Neuron (in vitro differentiated cells): ENCODE data around the gene ETFRF1.
A peak's percentile ranks its signal among the peaks of the same experiment; 100 is the strongest.

Experiments
- H2AFZ ChIP-seq: one replicate; pipeline ENCODE4 v1.6.1; 2013; ENCODE audit warnings: low read depth, mild to moderate bottlenecking, inconsistent platforms, low read length, moderate library complexity
- H3K27me3 ChIP-seq: one replicate; pipeline ENCODE4 v1.6.1; 2013; ENCODE audit warnings: low read length; ENCODE audit not compliant: insufficient read depth
- H3K36me3 ChIP-seq: one replicate; pipeline ENCODE4 v1.6.1; 2013; ENCODE audit warnings: low read length; ENCODE audit not compliant: insufficient read depth
- H3K4me1 ChIP-seq: one replicate; pipeline ENCODE4 v1.6.1; 2013; ENCODE audit warnings: low read length; ENCODE audit not compliant: insufficient read depth
- H3K4me3 ChIP-seq: 2 replicates; pipeline ENCODE4 v1.5.1; 2013; ENCODE audit warnings: mild to moderate bottlenecking, low read length, moderate library complexity
- H3K9me3 ChIP-seq: one replicate; pipeline ENCODE4 v1.6.1; 2013; ENCODE audit warnings: low read length

The ETFRF1 gene

DNA sequence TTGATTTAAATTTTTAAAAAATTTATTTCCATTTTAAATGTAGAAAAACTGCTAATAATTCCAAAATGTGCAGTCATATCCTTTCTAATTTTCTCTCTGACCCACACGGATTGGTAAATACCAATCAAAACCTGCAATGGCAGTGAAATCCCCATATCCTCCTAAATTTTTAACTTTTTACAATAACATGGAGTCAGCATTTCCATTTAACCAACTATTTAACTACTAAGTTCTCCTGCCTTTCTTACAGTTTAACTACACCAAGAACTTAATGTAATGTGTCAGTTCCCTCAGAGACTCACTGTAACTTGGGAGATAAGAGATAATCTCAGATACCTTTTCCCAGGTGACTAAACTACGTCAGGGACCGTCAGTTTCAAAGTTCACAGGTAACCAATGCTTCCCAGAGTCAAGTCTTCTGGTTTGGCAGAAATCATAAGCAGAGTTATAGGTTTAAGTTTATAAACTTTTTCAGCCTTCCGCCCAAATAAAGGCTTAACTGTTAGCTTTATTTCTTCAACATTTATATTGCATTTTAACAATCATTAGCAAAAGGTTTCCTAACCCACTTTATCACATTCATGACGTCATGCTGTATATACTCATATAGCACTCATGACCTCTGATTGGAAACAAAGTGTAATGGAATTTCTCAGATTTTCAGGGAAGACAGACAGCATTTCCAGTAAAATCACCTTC is 48.1 kb downstream of the ETFRF1 start:
- H3K36me3 ChIP-seq, result peaks cover 13% of the 10 kb centered on the region
- H2AFZ ChIP-seq, result no peak overlapping the region
- no peaks in the 10 kb centered on the region for H3K27me3 ChIP-seq
- H3K4me1 ChIP-seq, result no peaks in the 10 kb centered on the region
- H3K4me3 ChIP-seq, result no peak overlapping the region
- H3K9me3 ChIP-seq, result peaks cover 2% of the 10 kb centered on the region

DNA sequence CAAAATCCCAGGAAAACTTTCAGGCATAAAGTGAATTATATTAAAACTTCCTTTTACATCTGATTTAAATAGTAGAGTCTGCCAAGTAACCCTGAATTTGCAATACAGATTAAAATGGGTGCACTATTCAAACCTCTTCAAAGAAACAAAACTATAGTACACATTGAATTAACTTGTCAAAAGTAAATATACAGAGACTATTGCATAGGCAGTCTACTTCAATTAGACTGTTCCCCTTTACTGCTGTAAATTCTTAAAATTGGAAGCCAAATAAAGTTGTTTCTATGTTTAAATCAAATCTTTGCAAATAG is 48.6 kb downstream of the ETFRF1 start:
- no peak overlapping the region for H3K4me3 ChIP-seq
- peaks cover 10% of the 10 kb centered on the region for H3K36me3 ChIP-seq
- no peaks in the 10 kb centered on the region for H3K4me1 ChIP-seq
- peaks cover 2% of the 10 kb centered on the region for H3K9me3 ChIP-seq
- no peaks in the 10 kb centered on the region for H3K27me3 ChIP-seq
- H2AFZ ChIP-seq, result no peak overlapping the region

DNA sequence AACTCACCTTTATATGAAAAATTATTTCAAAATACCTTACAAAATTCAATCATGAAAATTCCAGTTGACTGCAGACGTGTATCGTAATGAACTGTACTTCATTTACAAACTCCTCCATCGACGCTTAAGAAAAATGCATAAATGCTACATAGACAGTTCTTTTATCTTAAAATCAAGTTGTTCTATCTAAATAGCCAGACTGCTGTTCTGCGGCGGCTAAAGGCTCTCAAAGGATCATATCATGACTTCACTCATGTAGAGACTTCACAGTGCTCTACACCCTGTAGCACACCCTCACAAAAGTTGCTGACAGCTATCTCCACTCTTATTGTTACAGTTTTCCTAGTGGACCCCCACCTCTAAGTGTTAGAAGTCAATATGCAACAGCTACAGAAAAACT is 50.5 kb downstream of the ETFRF1 start:
- Histone ChIP-seq H3K27me3 (no peaks in the 10 kb centered on the region), H3K4me1 (peaks cover 6% of the 10 kb centered on the region), H3K9me3 (peaks cover 2% of the 10 kb centered on the region), H2AFZ (no peak overlapping the region), H3K36me3 (peaks cover 6% of the 10 kb centered on the region), H3K4me3 (no peak overlapping the region)

- Histone ChIP-seq H3K36me3 (peaks cover 6% of the 10 kb centered on the region), H3K4me3 (no peak overlapping the region), H3K9me3 (peaks cover 2% of the 10 kb centered on the region), H2AFZ (no peak overlapping the region), H3K27me3 (peaks cover 3% of the 10 kb centered on the region), H3K4me1 (peaks cover 9% of the 10 kb centered on the region)
Measured at GRCh38 chr12:25248137-25248536, 53.1 kb downstream of the ETFRF1 start.

DNA sequence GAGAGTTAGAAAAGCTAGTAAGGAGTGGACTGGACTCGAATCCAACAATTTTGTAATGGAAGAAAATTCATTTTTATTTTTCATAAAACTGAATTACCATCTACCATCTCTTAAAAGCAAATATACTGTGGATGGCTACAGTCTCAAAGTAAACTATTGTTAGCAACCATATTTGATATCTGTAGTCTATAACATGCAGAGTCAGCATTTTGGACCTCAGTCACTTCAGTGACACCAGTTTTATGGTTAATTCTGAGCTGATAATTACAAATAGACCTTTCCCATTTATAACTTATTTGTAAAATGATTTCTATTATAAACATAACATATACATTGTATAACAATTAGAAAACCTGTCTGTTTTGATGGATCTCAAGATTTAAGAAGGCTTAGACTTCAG is 53.7 kb downstream of the ETFRF1 start:
- no peak overlapping the region for H2AFZ ChIP-seq
- peaks cover 6% of the 10 kb centered on the region for H3K36me3 ChIP-seq
- peaks cover 3% of the 10 kb centered on the region for H3K27me3 ChIP-seq
- H3K4me1 ChIP-seq, result peaks cover 9% of the 10 kb centered on the region
- H3K4me3 ChIP-seq, result no peak overlapping the region
- peaks cover 2% of the 10 kb centered on the region for H3K9me3 ChIP-seq

DNA sequence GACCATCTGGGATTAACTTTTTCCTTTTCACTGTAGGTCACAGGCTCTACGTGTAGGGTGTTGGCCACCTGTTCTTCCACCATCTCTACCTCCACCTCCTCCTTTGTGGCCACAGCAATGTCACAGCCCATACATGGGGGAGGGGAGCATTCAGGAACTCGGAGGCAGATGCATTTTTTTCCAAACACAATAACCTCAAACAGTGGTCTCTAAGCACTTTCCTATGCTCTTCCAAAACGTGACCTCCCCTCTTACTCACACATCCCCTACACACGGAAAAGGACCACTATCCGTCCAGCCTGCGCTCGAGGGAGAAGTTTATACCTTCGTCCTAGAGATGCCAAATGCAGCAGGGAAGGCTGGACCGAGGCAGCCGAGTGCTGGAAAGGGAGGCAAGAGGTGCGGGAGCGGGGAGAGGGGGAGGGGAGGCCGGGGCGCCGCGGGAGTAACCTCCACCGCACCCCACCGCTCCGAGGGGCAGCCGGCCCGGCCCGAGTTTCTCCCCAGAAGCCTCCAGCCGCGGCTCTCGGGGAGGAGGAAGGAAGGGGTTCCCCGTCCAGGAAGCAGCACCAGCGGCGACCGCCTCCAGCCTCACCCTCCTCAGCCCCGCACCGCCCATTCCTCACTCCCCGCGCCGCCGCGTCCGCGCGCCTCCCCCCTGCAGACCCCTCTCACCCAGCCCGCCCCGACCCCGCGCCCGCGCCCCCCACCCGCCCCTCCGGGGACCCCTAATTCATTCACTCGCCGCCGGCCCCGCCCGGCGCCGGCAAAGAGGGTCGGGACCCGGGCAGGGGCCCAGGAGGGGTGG is 55.1 kb downstream of the ETFRF1 start:
- Histone ChIP-seq H2AFZ (peak overlapping the region; percentile 93), H3K9me3 (peaks cover 2% of the 10 kb centered on the region)

DNA sequence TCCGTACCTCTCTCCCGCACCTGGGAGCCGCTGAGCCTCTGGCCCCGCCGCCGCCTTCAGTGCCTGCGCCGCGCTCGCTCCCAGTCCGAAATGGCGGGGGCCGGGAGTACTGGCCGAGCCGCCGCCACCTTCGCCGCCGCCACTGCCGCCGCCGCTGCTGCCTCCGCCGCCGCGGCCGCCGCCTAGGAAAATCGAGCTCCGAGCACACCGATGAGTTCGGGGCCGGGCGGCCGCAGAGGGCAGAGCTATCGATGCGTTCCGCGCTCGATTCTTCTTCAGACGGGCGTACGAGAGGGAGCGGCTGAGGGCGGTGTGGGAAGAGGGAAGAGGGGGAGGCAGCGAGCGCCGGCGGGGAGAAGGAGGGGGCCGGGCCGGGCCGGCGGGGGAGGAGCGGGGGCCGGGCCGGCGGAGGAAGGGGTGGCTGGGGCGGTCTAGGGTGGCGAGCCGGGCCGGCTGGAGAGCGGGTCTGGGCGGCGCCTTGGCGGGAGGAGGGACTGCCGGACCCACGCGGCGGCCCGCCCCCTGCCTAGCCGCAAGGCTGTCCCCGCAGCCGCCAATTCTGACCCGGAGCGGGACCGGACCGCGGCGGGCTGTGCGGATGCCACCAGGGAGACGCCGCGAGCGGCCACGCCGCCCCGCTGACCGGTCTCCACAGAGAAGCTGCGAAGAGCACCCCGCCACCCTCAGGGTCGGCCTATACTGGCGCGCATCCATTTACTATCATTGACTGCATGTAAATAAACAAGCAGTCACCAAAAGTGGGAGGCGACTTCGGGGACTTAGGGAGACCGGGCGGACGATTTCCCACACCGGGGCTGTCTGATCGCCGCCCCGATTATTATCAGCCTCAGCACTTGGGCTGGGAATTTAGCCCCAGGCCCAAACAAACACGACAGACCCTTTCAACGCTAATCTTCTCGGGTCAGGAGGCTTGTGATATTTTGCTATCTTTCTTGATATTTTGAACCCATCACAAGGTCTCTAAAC is 56.0 kb downstream of the ETFRF1 start, which contains the start of gene KRAS:
Gene KRAS, minus strand, starts transcription at position 186 of the 987 bp plus-strand sequence.
- Histone ChIP-seq H3K4me1 (peaks cover 9% of the 10 kb centered on the region), H3K9me3 (no peaks in the 10 kb centered on the region), H3K27me3 (peaks cover 8% of the 10 kb centered on the region), H3K4me3 (peak within 1 kb of the TSS; percentile 78), H3K36me3 (no peaks in the 10 kb centered on the region), H2AFZ (peak within 1 kb of the TSS; percentile 93)

More for the DNA sequence above, 55.1 kb downstream of the ETFRF1 start:
- H3K27me3 ChIP-seq, result peaks cover 8% of the 10 kb centered on the region
- H3K36me3 ChIP-seq, result peaks cover 3% of the 10 kb centered on the region
- H3K4me3 ChIP-seq, result peak overlapping the region; percentile 78
- peaks cover 9% of the 10 kb centered on the region for H3K4me1 ChIP-seq

DNA sequence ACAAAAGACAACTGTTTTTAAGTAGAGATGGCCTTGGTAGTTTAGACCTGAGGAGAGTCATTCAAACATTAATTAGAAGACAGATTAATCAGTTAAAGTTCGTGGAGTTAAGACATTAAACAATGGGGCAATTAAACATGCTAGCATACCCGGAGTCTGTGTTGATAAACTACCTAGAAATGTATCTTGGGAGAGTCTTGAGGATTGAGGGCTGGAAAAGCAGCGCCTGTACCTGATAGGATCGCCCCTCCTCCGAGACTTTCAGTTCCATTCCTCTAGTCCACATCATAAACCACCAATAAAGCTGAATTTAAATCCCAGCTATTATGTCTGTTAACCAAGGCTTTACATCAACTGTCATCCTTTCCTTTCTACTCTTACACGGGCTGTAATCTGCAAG is 56.7 kb downstream of the ETFRF1 start:
- H3K9me3 ChIP-seq, result no peaks in the 10 kb centered on the region
- H3K27me3 ChIP-seq, result peaks cover 8% of the 10 kb centered on the region
- H2AFZ ChIP-seq, result peak overlapping the region; percentile 93
- H3K4me3 ChIP-seq, result peak overlapping the region; percentile 78
- no peaks in the 10 kb centered on the region for H3K36me3 ChIP-seq
- H3K4me1 ChIP-seq, result peaks cover 9% of the 10 kb centered on the region

- no peaks in the 10 kb centered on the region for H3K9me3 ChIP-seq
- no peak overlapping the region for H3K4me3 ChIP-seq
- peaks cover 12% of the 10 kb centered on the region for H3K4me1 ChIP-seq
- peaks cover 8% of the 10 kb centered on the region for H3K27me3 ChIP-seq
- H3K36me3 ChIP-seq, result no peaks in the 10 kb centered on the region
- no peak overlapping the region for H2AFZ ChIP-seq
Measured at GRCh38 chr12:25252946-25253345, 57.9 kb downstream of the ETFRF1 start.

DNA sequence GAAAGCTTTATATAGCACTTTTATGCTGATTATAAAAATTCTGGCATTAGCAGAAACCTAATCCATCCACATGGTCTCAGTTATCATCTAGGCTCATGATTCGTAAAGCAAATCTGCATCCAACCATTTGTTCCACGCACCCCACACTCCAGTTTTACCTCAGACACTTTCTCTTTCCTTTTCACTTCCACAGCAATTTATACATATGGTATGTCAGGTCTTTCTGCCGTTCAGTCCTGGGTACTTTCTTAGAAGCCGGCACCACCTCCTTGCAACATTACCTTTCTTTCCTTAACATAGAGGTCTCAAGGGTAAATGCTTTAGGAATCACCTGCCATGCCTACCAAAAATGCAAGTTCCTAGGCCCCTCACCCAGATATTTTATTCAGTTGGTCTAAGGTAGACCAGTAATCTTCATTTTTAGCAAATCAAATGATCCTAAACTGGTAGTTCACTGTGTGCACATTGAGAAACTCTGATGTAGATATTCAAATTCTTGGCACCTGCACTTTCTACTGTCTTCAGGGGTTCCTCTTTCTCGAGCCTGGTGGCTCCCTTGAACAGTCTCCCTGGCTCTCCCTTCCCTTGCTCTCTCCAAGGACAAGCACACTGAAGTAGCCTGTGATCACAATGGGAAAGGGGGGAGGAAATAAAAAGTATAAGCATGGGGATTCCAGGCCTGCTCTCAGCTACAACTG is 58.5 kb downstream of the ETFRF1 start:
- H3K4me3 ChIP-seq, result no peak overlapping the region
- peaks cover 12% of the 10 kb centered on the region for H3K4me1 ChIP-seq
- H2AFZ ChIP-seq, result no peak overlapping the region
- H3K36me3 ChIP-seq, result no peaks in the 10 kb centered on the region
- peaks cover 8% of the 10 kb centered on the region for H3K27me3 ChIP-seq
- H3K9me3 ChIP-seq, result no peaks in the 10 kb centered on the region

GRCh38 chr12:25254271-25254880 is 59.3 kb downstream of the ETFRF1 start:
- Histone ChIP-seq H3K36me3 (no peaks in the 10 kb centered on the region), H2AFZ (no peak overlapping the region), H3K9me3 (no peaks in the 10 kb centered on the region), H3K4me3 (no peak overlapping the region), H3K27me3 (peaks cover 8% of the 10 kb centered on the region), H3K4me1 (peaks cover 12% of the 10 kb centered on the region)
